DLD1 (cell line): Measurements from ENCODE around the gene TOM1L2.

ENCODE experiments used
- in situ Hi-C: cut with HindIII; loops from 2 replicates; pipeline ENCODE4 v1.10.0; 2017; ENCODE audit warnings: low sequenced_read_pairs

Gene TOM1L2

GRCh38 chr17:17795296-17795695, 176.9 kb downstream of the TOM1L2 start:
- in situ Hi-C loops: no loop called here

GRCh38 chr17:17794382-17794781, 177.8 kb downstream of the TOM1L2 start:
- in situ Hi-C loops: no loop called here
